GM21447 (cell line): ENCODE data around the gene PABPC1L2A.
"Not testable (repeated sequence)": the region's sequence is repeated elsewhere in the genome, so short reads cannot be mapped to it uniquely, and the experiment has no call there.

Source experiments
- ATAC-seq: cut with Tn5 transposase; IDR thresholded peaks from one replicate; pipeline ENCODE4 v1.9.1; 2021; ENCODE audit not compliant: unreplicated experiment

PABPC1L2A gene

GRCh38 chrX:73079024-73079562 is at the start of gene PABPC1L2A:
PABPC1L2A (minus strand) TSS chrX:73079512; CDS start chrX:73079386, 126 bp downstream.
- ATAC-seq = not testable (repeated sequence)

GRCh38 chrX:73127700-73128241 is 48.5 kb upstream of the PABPC1L2A start:
- no peak for ATAC-seq

GRCh38 chrX:73126240-73126639 is 46.9 kb upstream of the PABPC1L2A start:
- no peak for ATAC-seq

GRCh38 chrX:73099505-73099904 is 20.2 kb upstream of the PABPC1L2A start:
- ATAC-seq = not testable (repeated sequence)

GRCh38 chrX:73086766-73087165 is 7.5 kb upstream of the PABPC1L2A start:
- not testable (repeated sequence) for ATAC-seq

- not testable (repeated sequence) for ATAC-seq
Measured at GRCh38 chrX:73079884-73080283, 572 bp upstream of the PABPC1L2A start.

GRCh38 chrX:73078597-73078996 is 715 bp downstream of the PABPC1L2A start:
- not testable (repeated sequence) for ATAC-seq

- no peak for ATAC-seq
Measured at GRCh38 chrX:73076838-73077237, 2.5 kb downstream of the PABPC1L2A start.

- no peak for ATAC-seq
Measured at GRCh38 chrX:73069365-73070035, 9.8 kb downstream of the PABPC1L2A start.

- no peak for ATAC-seq
Measured at GRCh38 chrX:73068467-73069364, 10.6 kb downstream of the PABPC1L2A start.

GRCh38 chrX:73067761-73068466 is 11.4 kb downstream of the PABPC1L2A start:
- ATAC-seq = not testable (repeated sequence)

GRCh38 chrX:73028876-73029275 is 50.4 kb downstream of the PABPC1L2A start:
- no peak for ATAC-seq
